HTR-8/SVneo (cell line): ENCODE results near the gene RPL4.
"Not testable (repeated sequence)": the region's sequence is repeated elsewhere in the genome, so short reads cannot be mapped to it uniquely, and the experiment has no call there.

Experiments used
- DNase-seq: peaks from one replicate; pipeline ENCODE4 v3.0.0; 2011; ENCODE audit warnings: low spot score, mixed read lengths; ENCODE audit not compliant: insufficient read length
- FAIRE-seq: peaks from 2 replicates; lab custom pipeline; 2011; peaks lifted over from hg19 to GRCh38; lab: Jason Lieb, UNC

RPL4 gene

GRCh38 chr15:66504563-66505429 lies at the start of gene RPL4, which contains the start of gene ZWILCH:
TSS of gene RPL4 (minus strand) at chr15:66504855. CDS start at chr15:66504790, 65 bp downstream.
TSS of gene ZWILCH (plus strand) at chr15:66505326. CDS start at chr15:66505339, 13 bp downstream.
- DNase-seq: peak; percentile 64

DNA sequence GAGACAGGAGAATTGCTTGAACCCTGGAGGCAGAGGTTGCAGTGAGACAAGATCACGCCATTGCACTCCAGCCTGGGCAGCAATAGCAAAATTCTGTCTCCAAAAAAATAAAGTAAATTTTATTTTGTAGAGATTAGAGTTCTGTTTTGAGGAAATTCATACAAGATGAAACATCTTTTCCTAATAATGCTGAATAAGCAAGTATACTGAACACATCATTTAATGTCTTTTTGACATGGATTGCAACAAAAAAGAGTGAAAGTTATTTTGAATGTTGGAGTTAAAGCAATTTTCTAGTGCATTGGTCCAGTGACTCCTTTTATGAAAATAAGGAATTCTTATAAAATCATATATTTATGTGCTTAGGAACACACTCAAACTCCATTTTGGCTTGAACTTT lies 40.6 kb upstream of the RPL4 start:
- FAIRE-seq: no peak

More at GRCh38 chr15:66504563-66505429, at the start of gene RPL4, which contains the start of gene ZWILCH:
- FAIRE-seq: no peak

DNA sequence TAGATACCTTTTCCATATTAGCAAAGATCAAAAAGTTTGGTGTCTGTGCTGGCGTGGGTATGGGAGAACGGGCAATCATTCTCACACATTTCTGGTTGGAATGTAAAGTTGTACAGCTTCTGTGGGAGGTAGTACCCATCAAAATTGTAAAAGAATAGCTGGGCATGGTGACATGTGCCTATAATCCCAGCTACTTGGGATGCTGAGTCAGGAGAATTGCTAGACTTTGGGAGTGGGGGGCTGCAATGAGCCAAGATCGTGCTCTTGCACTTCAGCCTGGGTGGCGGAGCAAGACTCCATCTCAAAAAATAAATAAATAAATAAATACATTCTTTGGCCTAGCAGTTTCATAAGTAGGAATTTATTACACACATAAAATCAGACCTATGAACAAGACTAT lies 38.2 kb upstream of the RPL4 start:
- FAIRE-seq: no peak
- DNase-seq: no peak

More for the DNA sequence above, 40.6 kb upstream of the RPL4 start:
- no peak for DNase-seq

GRCh38 chr15:66535056-66535455 lies 30.4 kb upstream of the RPL4 start:
- DNase-seq (no peak), FAIRE-seq (no peak)

GRCh38 chr15:66524838-66525237 lies 20.2 kb upstream of the RPL4 start:
- FAIRE-seq: no peak

GRCh38 chr15:66523926-66524325 lies 19.3 kb upstream of the RPL4 start:
- FAIRE-seq (no peak), DNase-seq (no peak)

More at GRCh38 chr15:66524838-66525237, 20.2 kb upstream of the RPL4 start:
- no peak for DNase-seq

GRCh38 chr15:66515901-66516322 lies 11.3 kb upstream of the RPL4 start:
- no peak for FAIRE-seq
- no peak for DNase-seq

- DNase-seq: no peak
- no peak for FAIRE-seq
Measured at GRCh38 chr15:66514586-66514985, 9.9 kb upstream of the RPL4 start.

DNA sequence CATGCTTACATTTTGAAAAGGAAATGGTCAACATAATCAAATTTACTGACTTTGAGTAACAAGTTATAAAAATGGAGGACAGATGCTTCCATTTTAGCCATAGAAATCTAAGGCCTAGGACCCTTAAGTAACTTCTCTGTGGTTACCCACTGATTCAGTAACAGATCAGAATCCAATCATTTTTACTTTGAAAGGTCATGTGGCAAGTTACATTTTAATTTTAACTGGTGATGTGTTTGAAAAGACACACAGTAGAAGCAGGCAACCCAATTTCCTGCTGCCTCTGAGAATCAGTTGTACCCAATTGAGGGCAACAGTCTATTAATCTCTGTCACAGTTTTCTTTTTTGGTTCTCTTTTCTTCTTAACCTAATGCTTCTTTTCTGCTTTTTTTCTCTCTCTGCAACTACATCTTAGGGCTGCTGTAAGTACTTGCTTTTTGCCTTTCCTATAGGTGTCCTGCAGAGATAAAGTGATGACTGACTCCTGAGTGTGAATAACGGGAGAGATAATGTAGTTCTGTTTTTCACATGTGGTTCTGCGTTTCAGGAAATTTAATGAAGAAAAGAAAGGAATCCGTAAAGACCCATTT lies 3.7 kb upstream of the RPL4 start:
- no peak for DNase-seq
- no peak for FAIRE-seq

- DNase-seq (no peak), FAIRE-seq (no peak)
Measured at GRCh38 chr15:66505818-66506217, 1.2 kb upstream of the RPL4 start.

GRCh38 chr15:66505430-66505811 lies 766 bp upstream of the RPL4 start:
- peak; percentile 27 for DNase-seq
- FAIRE-seq: no peak

DNA sequence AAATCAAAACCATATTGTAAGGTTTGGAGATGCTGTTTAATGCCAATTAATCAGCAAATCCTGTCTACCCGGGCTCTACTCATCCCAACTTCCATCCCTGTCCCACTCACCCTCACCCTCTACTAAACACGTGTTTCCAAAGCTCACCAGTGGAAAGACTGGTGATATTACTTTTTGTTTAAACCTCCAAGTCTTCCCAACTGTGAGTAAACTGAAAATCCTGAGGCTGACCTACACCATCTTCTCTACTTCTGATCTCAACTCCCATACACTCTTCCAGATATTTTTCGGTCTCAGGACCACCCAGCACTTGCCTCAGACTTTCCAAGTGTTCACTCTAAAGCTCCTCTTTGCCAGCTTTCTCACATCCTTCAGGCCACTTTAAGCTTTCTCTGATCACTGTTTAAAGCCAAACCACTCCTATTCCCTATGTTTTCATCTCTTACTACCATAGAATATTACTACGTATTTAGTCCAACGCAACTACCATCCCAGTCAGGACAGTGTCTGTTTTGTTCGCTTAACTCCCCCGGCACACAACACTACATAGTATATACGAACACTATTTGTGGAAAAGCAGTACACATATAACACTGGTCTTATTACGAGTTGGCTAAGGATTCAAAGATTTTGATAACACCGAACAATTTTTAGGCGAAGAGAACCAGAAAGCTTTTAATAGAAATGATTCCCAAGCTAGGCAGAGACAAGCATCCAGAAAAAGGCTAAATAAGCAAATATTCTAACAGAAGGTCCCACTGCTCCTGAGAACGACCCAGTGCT lies 684 bp downstream of the RPL4 start:
- FAIRE-seq: no peak

DNA sequence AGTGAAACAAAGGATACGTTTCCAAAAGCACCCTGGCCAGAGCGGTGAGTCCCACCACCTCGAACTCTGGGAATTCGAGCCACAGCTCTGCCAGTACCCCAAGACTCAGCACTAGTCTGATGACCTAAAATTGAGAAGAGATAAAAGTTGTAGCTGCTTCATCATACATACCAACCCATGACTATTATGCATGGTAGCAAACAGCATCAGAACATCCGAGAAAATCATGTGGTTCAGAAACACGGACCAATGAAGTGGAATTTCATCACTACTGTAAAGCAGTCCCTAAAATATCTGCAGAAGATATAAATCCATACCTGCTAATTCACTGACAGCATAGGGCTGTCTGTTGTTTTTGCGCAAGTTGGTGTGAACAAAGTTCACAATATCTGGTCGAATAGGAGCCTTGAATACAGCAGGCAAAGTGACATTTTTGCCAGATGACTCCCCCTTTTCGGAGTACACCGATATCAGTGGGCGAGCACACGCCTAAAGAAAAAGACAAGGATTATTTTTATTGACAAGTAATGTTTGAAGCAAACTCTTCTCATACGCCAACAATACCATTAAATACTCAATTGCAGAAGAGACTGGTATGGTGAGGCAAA lies 1.5 kb downstream of the RPL4 start:
- FAIRE-seq, DNase-seq: not testable (repeated sequence)

More for the DNA sequence above, 684 bp downstream of the RPL4 start:
- no peak for DNase-seq

DNA sequence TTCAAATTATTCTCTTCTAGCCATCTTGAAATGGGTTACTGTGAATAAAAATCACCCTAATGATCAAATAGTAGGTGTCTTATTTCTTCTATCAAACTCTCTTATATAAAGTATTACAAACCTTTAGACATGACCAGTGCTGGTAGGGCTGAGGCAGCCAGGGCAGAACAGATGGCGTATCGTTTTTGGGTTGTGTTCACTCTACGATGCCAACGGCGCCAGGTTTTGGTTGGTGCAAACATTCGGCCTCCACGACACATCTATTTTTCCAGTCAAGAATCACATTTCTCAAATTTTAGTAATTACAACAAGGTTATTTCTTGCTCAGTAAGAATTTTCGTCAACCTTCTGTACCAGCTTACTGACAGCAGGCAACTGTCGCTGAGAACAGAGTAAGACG lies 2.2 kb downstream of the RPL4 start:
- DNase-seq (no peak), FAIRE-seq (no peak)

DNA sequence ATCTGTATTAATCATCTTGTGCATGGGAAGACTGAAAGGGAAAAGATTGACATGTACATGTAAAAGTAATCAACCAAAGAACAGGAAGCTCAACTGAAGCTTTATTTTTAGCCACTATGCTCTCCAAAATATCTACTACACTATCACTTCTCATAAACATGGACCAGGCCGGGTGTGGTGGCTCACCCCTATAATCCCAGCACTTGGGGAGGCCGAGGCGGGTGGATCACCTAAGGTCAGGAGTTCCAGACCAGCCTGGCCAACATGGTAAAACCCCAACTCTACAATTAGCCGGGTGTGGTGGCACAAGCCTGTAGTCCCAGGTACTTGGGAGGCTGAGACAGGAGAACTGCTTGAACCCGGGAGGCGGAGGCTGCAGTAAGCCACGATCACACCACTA lies 4.3 kb downstream of the RPL4 start:
- not testable (repeated sequence) for DNase-seq, FAIRE-seq

DNA sequence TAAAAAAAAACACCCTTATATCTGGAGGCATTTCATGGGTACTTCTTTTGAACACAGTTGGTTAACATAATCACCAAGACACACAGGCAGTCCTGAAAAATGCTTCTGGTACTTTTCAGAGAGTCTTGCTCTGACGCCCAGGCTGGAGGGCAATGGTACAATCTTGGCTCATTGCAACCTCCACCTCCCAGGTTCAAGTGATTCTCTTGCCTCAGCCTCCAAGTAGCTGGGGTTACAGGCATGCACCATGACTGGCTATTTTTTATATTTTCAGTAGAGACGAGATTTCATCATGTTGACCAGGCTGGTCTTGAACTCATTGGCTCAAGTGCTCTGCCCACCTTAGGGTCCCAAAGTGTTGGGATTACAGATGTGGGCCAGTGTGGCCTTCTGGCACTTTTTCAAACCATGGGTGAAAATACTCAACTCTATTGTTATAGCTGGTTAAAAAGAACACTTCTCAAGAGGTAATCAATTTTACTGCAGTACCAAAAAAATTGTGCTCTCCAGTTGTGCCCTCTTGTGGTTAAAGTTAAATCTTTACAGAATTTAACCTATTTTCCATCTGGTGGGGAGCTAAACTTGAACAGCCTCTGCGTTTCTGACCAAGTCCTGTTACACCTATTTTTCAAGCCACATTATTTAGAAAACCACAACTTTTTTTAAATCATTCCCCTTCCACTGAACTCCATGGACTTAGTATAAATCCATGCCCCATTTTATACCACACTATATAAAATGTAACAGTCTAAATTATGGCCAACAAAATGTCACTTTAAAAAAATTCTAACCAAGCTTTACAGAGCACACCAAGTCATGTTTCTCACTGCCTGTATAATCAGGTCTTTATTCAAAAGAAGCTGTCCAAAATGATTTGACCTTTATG lies 5.9 kb downstream of the RPL4 start:
- no peak for FAIRE-seq
- DNase-seq: no peak

DNA sequence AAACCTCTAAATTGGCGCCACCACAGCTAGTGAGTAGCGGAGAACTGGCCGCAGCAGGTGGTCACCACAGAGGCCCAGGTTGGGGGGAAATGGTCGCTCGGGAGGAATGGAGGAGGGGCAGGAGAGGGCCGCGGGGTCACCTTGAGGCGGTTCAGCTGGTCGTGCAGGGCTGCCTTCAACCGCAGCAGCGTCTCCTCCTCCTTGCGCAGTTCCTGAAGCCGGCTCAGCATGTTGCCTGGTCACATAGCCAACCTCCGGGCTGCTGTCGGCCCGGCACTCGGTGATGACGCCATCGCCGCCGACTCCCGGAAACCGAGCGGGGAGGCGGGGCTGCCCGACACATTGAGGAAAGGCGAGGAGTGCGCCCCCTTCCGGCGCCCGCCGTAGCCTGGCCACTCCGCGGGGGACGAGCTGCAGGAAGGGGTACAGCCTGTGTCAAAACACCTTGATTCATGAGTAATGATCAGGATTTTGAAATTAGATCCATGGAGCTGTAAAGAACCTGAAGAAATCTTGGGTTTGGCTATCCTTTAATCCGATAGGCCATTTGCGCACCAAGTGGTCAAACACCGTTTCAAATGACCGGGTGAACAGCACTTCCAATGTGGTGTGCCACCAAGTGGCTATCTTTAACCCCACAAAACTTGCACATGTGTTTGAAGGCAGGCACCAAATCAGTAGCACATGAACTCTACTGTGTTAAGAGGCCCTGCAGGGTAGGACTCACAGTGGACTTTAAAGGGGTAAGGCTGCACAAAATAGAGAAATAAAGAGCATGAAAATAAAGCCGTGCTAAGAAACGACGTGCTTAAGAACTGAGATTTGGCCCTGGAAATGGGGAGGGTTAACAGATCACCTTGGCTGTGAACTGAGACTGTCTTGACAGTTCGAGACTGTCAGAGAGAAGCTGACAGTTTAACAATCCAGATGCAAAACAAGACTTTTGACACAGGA lies 6.9 kb downstream of the RPL4 start, which contains the start of gene SNAPC5:
TSS of gene SNAPC5 (minus strand) at position 261 of the 954 bp plus-strand sequence. CDS start at position 230, 31 bp downstream.
- FAIRE-seq: no peak

GRCh38 chr15:66496951-66497501 lies 7.6 kb downstream of the RPL4 start:
- DNase-seq: no peak
- no peak for FAIRE-seq

More for the DNA sequence above, 6.9 kb downstream of the RPL4 start, which contains the start of gene SNAPC5:
- DNase-seq: peak; percentile 91
